WI38 (cell line): ENCODE measurements around the gene USP34.
"Not testable (repeated sequence)": the region's sequence is repeated elsewhere in the genome, so short reads cannot be mapped to it uniquely, and the experiment has no call there.

Experiments
- H3K4me3 ChIP-seq: 2 replicates; pipeline ENCODE4 v1.5.1; 2011; ENCODE audit warnings: low read depth, mild to moderate bottlenecking, control low read depth, low read length
- TF ChIP-seq, protein P1 (sequence below): IDR thresholded peaks from 2 replicates; pipeline ENCODE4 v1.5.1; 2012; ENCODE audit warnings: low read depth, mild to moderate bottlenecking, control low read depth, low read length

USP34 gene

GRCh38 chr2:61469424-61470121 lies 1.3 kb downstream of the USP34 start:
- peak overlapping the region; percentile 86 for H3K4me3 ChIP-seq
- TF ChIP-seq, protein P1, sequence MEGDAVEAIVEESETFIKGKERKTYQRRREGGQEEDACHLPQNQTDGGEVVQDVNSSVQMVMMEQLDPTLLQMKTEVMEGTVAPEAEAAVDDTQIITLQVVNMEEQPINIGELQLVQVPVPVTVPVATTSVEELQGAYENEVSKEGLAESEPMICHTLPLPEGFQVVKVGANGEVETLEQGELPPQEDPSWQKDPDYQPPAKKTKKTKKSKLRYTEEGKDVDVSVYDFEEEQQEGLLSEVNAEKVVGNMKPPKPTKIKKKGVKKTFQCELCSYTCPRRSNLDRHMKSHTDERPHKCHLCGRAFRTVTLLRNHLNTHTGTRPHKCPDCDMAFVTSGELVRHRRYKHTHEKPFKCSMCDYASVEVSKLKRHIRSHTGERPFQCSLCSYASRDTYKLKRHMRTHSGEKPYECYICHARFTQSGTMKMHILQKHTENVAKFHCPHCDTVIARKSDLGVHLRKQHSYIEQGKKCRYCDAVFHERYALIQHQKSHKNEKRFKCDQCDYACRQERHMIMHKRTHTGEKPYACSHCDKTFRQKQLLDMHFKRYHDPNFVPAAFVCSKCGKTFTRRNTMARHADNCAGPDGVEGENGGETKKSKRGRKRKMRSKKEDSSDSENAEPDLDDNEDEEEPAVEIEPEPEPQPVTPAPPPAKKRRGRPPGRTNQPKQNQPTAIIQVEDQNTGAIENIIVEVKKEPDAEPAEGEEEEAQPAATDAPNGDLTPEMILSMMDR: no peak

DNA sequence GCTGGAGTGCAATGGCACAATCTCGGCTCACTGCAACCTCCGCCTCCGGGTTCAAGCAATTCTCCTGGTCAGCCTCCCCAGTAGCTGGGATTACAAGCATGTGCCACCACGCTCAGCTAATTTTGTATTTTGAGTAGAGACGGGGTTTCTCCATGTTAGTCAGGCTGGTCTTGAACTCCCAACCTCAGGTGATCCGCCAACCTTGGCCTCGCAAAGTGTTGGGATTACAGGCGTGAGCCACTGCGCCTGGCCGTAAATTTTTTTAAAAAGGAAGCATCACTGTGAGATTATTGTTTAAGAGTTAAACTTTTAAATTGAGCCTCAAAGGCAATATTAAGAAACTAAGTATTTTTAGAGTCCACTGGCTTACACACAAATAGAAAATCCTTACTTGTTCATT lies 2.7 kb downstream of the USP34 start:
- H3K4me3 ChIP-seq: not testable (repeated sequence)

GRCh38 chr2:61465045-61465444 lies 5.8 kb downstream of the USP34 start:
- no peak overlapping the region for H3K4me3 ChIP-seq
- TF ChIP-seq, protein P1: no peak

DNA sequence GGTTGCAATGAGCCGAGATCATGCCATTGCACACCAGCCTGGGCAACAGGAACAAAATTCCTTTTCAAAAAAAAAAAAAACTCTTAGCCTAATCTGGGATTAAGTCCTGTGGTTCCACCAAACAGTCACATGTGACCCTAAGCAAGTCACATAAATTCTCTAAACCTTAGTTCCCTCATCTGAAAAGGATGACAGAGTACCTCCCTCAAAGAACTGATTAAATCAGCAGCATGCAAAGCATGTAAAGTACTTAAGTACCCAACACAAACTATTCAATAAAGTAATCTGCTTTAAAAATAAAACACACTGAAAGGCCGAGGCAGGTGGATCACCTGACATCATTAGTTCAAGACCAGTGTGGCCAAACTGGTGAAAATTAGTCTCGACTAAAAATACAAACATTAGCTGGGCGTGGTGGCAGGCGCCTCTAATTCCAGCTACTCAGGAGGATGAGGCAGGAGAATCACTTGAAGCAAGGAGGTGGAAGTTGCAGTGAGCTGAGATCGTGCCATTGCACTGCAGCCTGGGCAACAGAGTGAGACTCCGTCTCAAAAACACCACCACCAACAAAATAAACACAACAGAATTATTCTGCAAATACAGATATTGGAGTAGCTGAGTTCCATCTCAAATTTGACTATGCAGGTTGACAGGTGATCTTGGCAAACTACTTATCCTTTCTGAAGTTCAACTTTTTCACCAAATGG lies 7.0 kb downstream of the USP34 start:
- TF ChIP-seq, protein P1: no peak
- H3K4me3 ChIP-seq: no peak overlapping the region

GRCh38 chr2:61461404-61461803 lies 9.5 kb downstream of the USP34 start:
- TF ChIP-seq, protein P1: no peak
- no peak overlapping the region for H3K4me3 ChIP-seq

DNA sequence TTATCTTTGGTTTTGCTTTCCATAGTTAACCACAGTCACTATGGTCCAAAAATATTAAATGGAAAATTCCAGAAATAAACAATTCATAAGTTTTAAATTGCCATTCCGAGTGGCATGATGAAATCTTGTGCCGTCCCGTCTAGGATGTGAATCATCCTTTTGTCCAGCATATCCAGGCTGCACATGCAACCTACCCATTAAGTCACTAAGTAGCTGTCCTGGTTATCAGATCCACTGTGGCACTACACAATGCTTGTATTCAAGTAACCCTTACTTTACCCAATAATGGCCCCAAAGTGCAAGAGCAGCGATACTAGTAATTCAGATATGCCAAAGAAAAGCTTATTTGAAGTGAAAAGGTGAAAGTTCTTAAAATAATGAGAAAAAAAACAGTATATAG lies 10.7 kb downstream of the USP34 start:
- H3K4me3 ChIP-seq: no peak overlapping the region
- TF ChIP-seq, protein P1: no peak

- TF ChIP-seq, protein P1: no peak
- no peak overlapping the region for H3K4me3 ChIP-seq
These were observed 14.0 kb downstream of the USP34 start for GRCh38 chr2:61456746-61457420.
